GM06990 (cell line): ENCODE data around the gene TPSB2.
"Not testable (repeated sequence)": the region's sequence is repeated elsewhere in the genome, so short reads cannot be mapped to it uniquely, and the experiment has no call there.

Experiments used
- DNase-seq: peaks from one replicate; pipeline ENCODE4 v3.0.0-alpha.2; 2011; ENCODE audit not compliant: insufficient read length; ENCODE audit errors: extremely low read depth
- H3K27me3 ChIP-seq: replicated peaks from 2 replicates; pipeline ENCODE4 v1.6.0; 2011; ENCODE audit warnings: low read length; ENCODE audit not compliant: control insufficient read depth, insufficient read depth
- H3K36me3 ChIP-seq: 2 replicates; pipeline ENCODE4 v1.5.1; 2011; ENCODE audit warnings: low read length; ENCODE audit not compliant: control insufficient read depth, insufficient read depth
- H3K4me3 ChIP-seq: replicated peaks from 2 replicates; pipeline ENCODE4 v1.5.1; 2011; ENCODE audit warnings: low read depth, mild to moderate bottlenecking, control low read depth, low read length
- CTCF ChIP-seq: IDR thresholded peaks from 2 replicates; pipeline ENCODE4 v1.5.1; 2011; ENCODE audit warnings: low read length, control low read depth, mild to moderate bottlenecking, inconsistent platforms; ENCODE audit not compliant: insufficient read depth, poor library complexity, severe bottlenecking

The TPSB2 gene

GRCh38 chr16:1230084-1230470 is at the start of gene TPSB2:
TSS of gene TPSB2 (minus strand) at chr16:1230184. CDS start at chr16:1229951, 233 bp downstream.
- not testable (repeated sequence) for H3K4me3 ChIP-seq, DNase-seq, H3K36me3 ChIP-seq, H3K27me3 ChIP-seq

DNA sequence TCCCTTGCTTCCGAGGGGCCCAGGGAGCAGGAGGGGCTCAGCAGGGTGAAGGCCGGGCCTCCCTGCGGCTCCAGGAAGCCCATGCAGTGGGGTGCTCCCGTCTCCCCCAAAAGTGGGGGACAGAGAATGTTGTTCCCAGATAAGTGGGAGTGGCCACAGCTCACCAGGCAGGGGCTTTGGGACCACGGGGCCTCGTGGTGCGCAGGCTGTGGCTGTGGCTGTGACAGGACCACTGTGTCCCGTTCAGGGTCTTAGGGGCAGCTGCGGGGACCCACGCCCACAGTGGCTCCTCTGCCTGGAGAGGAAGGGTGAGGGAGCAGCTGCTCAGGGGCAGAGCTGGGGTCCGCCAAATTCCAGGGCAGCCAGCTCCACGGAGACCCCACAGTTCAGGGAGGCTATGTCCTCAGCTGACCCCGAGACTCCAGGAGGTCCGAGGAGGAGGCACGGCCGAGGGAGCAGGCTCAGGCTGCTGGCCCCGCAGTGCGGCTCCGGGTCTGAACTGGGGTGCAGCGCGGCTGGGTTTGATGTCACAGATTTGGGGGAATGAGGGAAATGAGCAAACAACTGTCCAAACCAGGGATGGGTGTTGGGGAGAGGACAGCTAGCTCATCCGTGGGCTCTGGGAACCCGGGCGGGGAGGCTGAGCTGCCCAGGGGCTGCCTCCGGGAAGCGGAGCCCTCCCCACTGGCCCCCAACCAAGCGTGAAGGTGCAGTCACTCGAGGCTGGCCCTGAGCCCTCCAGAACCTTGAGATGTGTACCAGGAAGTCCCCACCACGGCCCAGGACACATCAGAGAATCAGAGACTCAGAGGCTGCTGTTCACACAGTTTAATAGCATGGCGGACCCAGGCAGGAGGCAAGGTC is 49.3 kb upstream of the TPSB2 start:
- no peak overlapping the region for H3K4me3 ChIP-seq
- TF ChIP-seq CTCF = no peak
- H3K36me3 ChIP-seq = no peaks in the 10 kb centered on the region
- no peak for DNase-seq
- H3K27me3 ChIP-seq = no peaks in the 10 kb centered on the region; the same call in 1 of the 2 replicates

- no peak for TF ChIP-seq CTCF
- DNase-seq = no peak
- Histone ChIP-seq H3K27me3 (no peaks in the 10 kb centered on the region; the same call in 1 of the 2 replicates), H3K36me3 (no peaks in the 10 kb centered on the region), H3K4me3 (no peak overlapping the region)
Observed at GRCh38 chr16:1278477-1278876, 48.5 kb upstream of the TPSB2 start.

GRCh38 chr16:1277617-1278282 is 47.8 kb upstream of the TPSB2 start:
- H3K27me3 ChIP-seq = no peaks in the 10 kb centered on the region; the same call in 1 of the 2 replicates
- H3K4me3 ChIP-seq = no peak overlapping the region
- H3K36me3 ChIP-seq = no peaks in the 10 kb centered on the region
- TF ChIP-seq CTCF = no peak
- no peak for DNase-seq

- no peaks in the 10 kb centered on the region; the same call in 1 of the 2 replicates for H3K27me3 ChIP-seq
- TF ChIP-seq CTCF = no peak
- DNase-seq = no peak
- H3K36me3 ChIP-seq = no peaks in the 10 kb centered on the region
- H3K4me3 ChIP-seq = no peak overlapping the region
Observed at GRCh38 chr16:1277151-1277598, 47.2 kb upstream of the TPSB2 start.

DNA sequence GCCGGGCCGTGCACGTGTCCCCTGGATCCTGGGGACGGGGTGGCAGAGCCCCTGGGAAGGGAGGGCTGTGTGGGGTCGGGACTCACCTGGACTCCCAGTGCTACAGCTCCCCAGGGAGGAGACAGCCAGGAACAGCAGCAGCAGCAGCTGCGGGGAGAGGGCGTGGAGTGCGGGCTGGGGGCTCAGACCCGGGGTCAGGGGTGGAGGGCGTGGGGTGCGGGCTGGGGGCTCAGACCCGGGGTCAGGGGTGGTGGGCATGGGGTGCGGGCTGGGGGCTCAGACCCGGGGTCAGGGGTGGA is 46.5 kb upstream of the TPSB2 start:
- Histone ChIP-seq H3K4me3 (no peak overlapping the region), H3K36me3 (no peaks in the 10 kb centered on the region), H3K27me3 (no peaks in the 10 kb centered on the region; the same call in 1 of the 2 replicates)
- no peak for DNase-seq
- TF ChIP-seq CTCF = no peak
